ENCODE data around the gene HLA-DOB.

DNA sequence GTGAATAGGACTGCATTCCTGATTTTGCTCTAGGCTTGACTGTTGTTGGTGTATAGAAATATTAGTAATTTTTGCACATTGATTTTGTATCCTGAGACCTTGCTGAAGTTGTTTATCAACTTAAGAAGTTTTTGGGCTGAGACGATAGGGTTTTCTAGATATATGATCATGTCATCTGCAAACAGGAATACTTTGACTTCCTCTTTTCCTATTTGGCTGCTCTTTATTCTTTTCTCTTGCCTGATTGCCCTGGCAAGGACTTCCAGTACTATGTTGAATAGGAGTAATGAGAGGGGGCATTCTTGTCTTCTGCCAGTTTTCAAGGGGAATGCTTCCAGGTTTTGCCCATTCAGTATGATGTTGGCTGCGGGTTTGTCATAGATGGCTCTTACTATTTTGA is 13.4 kb downstream of the HLA-DOB start:
- TF ChIP-seq CTCF (IDR thresholded peaks at IDR 0.05; ENCODE audit: low read length) (no peak), EZH2 (IDR thresholded peaks at IDR 0.05; ENCODE audit: borderline replicate concordance, low read length) (no peak)
